ENCODE measurements around the gene APOL1. TPM values are rescaled to one million over a fixed set of nuclear protein-coding genes. Genes with fewer than 3 reads are reported as not detected.

APOL1 gene
- total and polyA plus RNA-seq, 2 donors (not counting 1 experiment from before 2014, with no cell fraction given) = 40.0 to 80.3 TPM

DNA sequence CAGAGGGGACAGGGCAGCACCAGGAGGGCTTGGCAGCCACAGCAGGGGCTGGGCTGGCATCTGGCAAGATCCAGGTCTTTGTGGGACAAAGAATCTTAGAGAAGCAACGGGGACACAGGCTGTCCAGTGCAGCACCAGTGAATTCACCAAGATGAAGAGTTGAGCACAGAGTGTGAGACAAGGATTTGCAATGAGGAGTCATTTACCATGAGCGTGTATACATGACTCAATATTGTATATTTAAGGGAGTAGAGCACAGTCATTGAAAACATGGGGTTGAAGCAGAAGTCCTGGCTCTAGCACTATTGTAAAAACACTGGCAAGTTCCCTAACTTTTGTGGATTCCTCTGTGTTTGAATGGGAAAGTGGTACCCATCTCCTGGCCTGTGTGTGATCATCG is 3.5 kb downstream of the APOL1 start:
- Histone ChIP-seq H2AFZ (ENCODE audit: low read length) (no peak overlapping the region), H3K4me1 (ENCODE audit: control insufficient read depth, extremely low read depth, insufficient read depth, low read length) (peaks cover 10% of the 10 kb centered on the region), H3K36me3 (ENCODE audit: control insufficient read depth, insufficient read depth, low read length) (no peaks in the 10 kb centered on the region), H3K79me2 (ENCODE audit: control insufficient read depth, insufficient read depth, low read length) (peaks cover 2% of the 10 kb centered on the region), H4K20me1 (ENCODE audit: control insufficient read depth, extremely low read depth, insufficient read depth, low read length) (no peaks in the 10 kb centered on the region), H3K4me3 (replicated peaks in 1 of 4; ENCODE audit: control extremely low read depth in 1 of 4, insufficient read depth in 1 of 4, low read depth in 3 of 4, low read length in 4 of 4) (no peak overlapping the region), H3K27me3 (ENCODE audit: control insufficient read depth, insufficient read depth, low read length) (no peaks in the 10 kb centered on the region), H3K9ac (ENCODE audit: insufficient read depth, low read length) (no peak overlapping the region), H3K9me3 (ENCODE audit: control insufficient read depth, insufficient read depth, low read depth, low read length) (no peaks in the 10 kb centered on the region), H3K4me2 (ENCODE audit: extremely low read depth, insufficient read depth, low read length) (no peak overlapping the region), H3K27ac (ENCODE audit: insufficient read depth, low read length) (no peak overlapping the region)
- TF ChIP-seq EZH2 (IDR thresholded peaks at IDR 0.05; ENCODE audit: low read length, missing control alignments) = no peak
- TF ChIP-seq, protein P1, sequence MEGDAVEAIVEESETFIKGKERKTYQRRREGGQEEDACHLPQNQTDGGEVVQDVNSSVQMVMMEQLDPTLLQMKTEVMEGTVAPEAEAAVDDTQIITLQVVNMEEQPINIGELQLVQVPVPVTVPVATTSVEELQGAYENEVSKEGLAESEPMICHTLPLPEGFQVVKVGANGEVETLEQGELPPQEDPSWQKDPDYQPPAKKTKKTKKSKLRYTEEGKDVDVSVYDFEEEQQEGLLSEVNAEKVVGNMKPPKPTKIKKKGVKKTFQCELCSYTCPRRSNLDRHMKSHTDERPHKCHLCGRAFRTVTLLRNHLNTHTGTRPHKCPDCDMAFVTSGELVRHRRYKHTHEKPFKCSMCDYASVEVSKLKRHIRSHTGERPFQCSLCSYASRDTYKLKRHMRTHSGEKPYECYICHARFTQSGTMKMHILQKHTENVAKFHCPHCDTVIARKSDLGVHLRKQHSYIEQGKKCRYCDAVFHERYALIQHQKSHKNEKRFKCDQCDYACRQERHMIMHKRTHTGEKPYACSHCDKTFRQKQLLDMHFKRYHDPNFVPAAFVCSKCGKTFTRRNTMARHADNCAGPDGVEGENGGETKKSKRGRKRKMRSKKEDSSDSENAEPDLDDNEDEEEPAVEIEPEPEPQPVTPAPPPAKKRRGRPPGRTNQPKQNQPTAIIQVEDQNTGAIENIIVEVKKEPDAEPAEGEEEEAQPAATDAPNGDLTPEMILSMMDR (conservative IDR thresholded peaks at IDR 0.05 in 1 of 2, IDR thresholded peaks at IDR 0.05 in 1 of 2; ENCODE audit: low read depth in 1 of 2, low read length in 2 of 2) = no peak
- no peak for DNase-seq (ENCODE audit: low read depth in 2 of 2)

DNA sequence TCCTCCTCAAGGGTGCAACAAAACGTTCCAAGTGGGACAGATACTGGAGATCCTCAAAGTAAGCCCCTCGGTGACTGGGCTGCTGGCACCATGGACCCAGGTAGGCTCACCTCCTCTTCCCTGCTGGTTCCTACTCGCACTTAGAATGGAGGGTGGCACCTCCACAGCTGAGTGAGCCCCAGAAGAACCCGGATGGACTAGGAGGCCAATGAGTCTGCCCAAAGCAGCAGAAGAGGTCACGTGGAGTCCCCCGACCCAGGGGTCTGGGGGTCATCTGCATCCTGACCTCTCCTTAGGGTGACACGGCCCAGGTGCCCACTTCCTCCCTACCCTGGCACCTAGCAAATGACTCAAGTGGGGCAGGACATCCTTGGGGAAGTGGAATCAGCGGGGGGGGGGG is 4.4 kb downstream of the APOL1 start:
- Histone ChIP-seq H3K9me3 (ENCODE audit: control insufficient read depth, insufficient read depth, low read depth, low read length) (no peaks in the 10 kb centered on the region), H3K27ac (ENCODE audit: insufficient read depth, low read length) (no peak overlapping the region), H3K27me3 (ENCODE audit: control insufficient read depth, insufficient read depth, low read length) (no peaks in the 10 kb centered on the region), H3K79me2 (ENCODE audit: control insufficient read depth, insufficient read depth, low read length) (peaks cover 2% of the 10 kb centered on the region), H3K9ac (ENCODE audit: insufficient read depth, low read length) (no peak overlapping the region), H2AFZ (ENCODE audit: low read length) (no peak overlapping the region), H3K4me1 (ENCODE audit: control insufficient read depth, extremely low read depth, insufficient read depth, low read length) (peaks cover 10% of the 10 kb centered on the region), H3K4me2 (ENCODE audit: extremely low read depth, insufficient read depth, low read length) (no peak overlapping the region), H3K4me3 (replicated peaks in 1 of 4; ENCODE audit: control extremely low read depth in 1 of 4, insufficient read depth in 1 of 4, low read depth in 3 of 4, low read length in 4 of 4) (no peak overlapping the region), H4K20me1 (ENCODE audit: control insufficient read depth, extremely low read depth, insufficient read depth, low read length) (no peaks in the 10 kb centered on the region), H3K36me3 (ENCODE audit: control insufficient read depth, insufficient read depth, low read length) (no peaks in the 10 kb centered on the region)
- DNase-seq (ENCODE audit: low read depth in 2 of 2) = no peak
- TF ChIP-seq EZH2 (IDR thresholded peaks at IDR 0.05; ENCODE audit: low read length, missing control alignments) = no peak

- no peak overlapping the region for H3K4me3 ChIP-seq (replicated peaks in 1 of 4; ENCODE audit: control extremely low read depth in 1 of 4, insufficient read depth in 1 of 4, low read depth in 3 of 4, low read length in 4 of 4)
- no peaks in the 10 kb centered on the region for H3K9me3 ChIP-seq (ENCODE audit: control insufficient read depth, insufficient read depth, low read depth, low read length)
- H4K20me1 ChIP-seq (ENCODE audit: control insufficient read depth, extremely low read depth, insufficient read depth, low read length) = no peaks in the 10 kb centered on the region
- H3K4me1 ChIP-seq (ENCODE audit: control insufficient read depth, extremely low read depth, insufficient read depth, low read length) = peaks cover 10% of the 10 kb centered on the region
- DNase-seq (ENCODE audit: low read depth in 2 of 2) = no peak
- H3K4me2 ChIP-seq (ENCODE audit: extremely low read depth, insufficient read depth, low read length) = no peak overlapping the region
- no peaks in the 10 kb centered on the region for H3K27me3 ChIP-seq (ENCODE audit: control insufficient read depth, insufficient read depth, low read length)
- no peak overlapping the region for H3K9ac ChIP-seq (ENCODE audit: insufficient read depth, low read length)
- H2AFZ ChIP-seq (ENCODE audit: low read length) = no peak overlapping the region
- H3K27ac ChIP-seq (ENCODE audit: insufficient read depth, low read length) = no peak overlapping the region
- TF ChIP-seq, protein P1 (conservative IDR thresholded peaks at IDR 0.05 in 1 of 2, IDR thresholded peaks at IDR 0.05 in 1 of 2; ENCODE audit: low read depth in 1 of 2, low read length in 2 of 2) = no peak
- no peak for TF ChIP-seq EZH2 (IDR thresholded peaks at IDR 0.05; ENCODE audit: low read length, missing control alignments)
- H3K79me2 ChIP-seq (ENCODE audit: control insufficient read depth, insufficient read depth, low read length) = peaks cover 2% of the 10 kb centered on the region
- H3K36me3 ChIP-seq (ENCODE audit: control insufficient read depth, insufficient read depth, low read length) = no peaks in the 10 kb centered on the region
Measured at GRCh38 chr22:36257948-36258670, 5.2 kb downstream of the APOL1 start.
